ENCODE data around the gene INF2. TPM values are rescaled to one million over a fixed set of nuclear protein-coding genes. Genes with fewer than 3 reads are reported as not detected.
"Not testable (repeated sequence)": the region's sequence is repeated elsewhere in the genome, so short reads cannot be mapped to it uniquely, and the experiment has no call there.

The INF2 gene
- polyA plus RNA-seq, 2 donors: 26.6 to 41.9 TPM

GRCh38 chr14:104672119-104672518, 17.3 kb upstream of the INF2 start:
- WGBS, 2 donors: 81 to 83% methylated on average over 7 of the region's 8 CpGs

DNA sequence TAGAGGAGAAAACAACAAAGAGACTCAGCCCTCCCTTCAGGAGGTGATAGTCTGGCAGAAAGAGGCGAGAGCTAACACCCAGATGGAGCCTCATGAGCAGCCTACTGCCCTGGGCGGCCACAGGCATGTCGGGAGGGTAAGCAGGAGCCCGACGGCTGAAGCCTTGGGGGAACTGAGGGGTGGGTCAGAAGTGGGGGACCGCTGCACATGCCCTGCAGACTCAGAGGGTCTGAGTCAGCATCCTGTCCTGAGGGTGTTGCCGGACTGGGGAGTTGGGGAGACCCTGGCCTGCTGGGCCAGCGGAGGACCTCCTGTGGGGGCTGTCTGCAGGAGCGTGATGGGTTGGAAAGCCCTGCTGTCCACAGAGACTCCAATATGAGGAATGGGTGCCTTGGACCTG, 15.9 kb upstream of the INF2 start:
- H3K27me3 ChIP-seq (ENCODE audit: control insufficient read depth in 1 of 2, insufficient read depth in 2 of 2, low read length in 2 of 2): no peaks in the 10 kb centered on the region
- no peaks in the 10 kb centered on the region for H3K36me3 ChIP-seq (ENCODE audit: control insufficient read depth in 2 of 2, insufficient read depth in 2 of 2, low read length in 1 of 2)
- peaks cover 0 to 10% of the 10 kb centered on the region in 2 donors for H3K4me1 ChIP-seq (ENCODE audit: control insufficient read depth in 2 of 2, insufficient read depth in 2 of 2, low read length in 1 of 2)
- H3K4me3 ChIP-seq (ENCODE audit: low read depth in 1 of 2, low read length in 2 of 2): no peak overlapping the region
- H3K9me3 ChIP-seq (ENCODE audit: control insufficient read depth in 2 of 2, insufficient read depth in 1 of 2, low read depth in 1 of 2, low read length in 1 of 2): no peaks in the 10 kb centered on the region
- H3K27ac ChIP-seq (ENCODE audit: low read depth in 2 of 2, low read length in 1 of 2): no peak overlapping the region
- 85 to 90% methylated on average over 9 of the region's 9 CpGs for WGBS, 2 donors

More at GRCh38 chr14:104672119-104672518, 17.3 kb upstream of the INF2 start:
- not testable (repeated sequence) for H3K36me3 ChIP-seq (ENCODE audit: control insufficient read depth in 2 of 2, insufficient read depth in 2 of 2, low read length in 1 of 2); H3K27ac ChIP-seq (ENCODE audit: low read depth in 2 of 2, low read length in 1 of 2); H3K27me3 ChIP-seq (ENCODE audit: control insufficient read depth in 1 of 2, insufficient read depth in 2 of 2, low read length in 2 of 2); H3K4me3 ChIP-seq (ENCODE audit: low read depth in 1 of 2, low read length in 2 of 2); H3K4me1 ChIP-seq (ENCODE audit: control insufficient read depth in 2 of 2, insufficient read depth in 2 of 2, low read length in 1 of 2); H3K9me3 ChIP-seq (ENCODE audit: control insufficient read depth in 2 of 2, insufficient read depth in 1 of 2, low read depth in 1 of 2, low read length in 1 of 2)

- no peaks in the 10 kb centered on the region for H3K9me3 ChIP-seq (ENCODE audit: control insufficient read depth in 2 of 2, insufficient read depth in 1 of 2, low read depth in 1 of 2, low read length in 1 of 2)
- peaks cover 0 to 22% of the 10 kb centered on the region in 2 donors for H3K4me1 ChIP-seq (ENCODE audit: control insufficient read depth in 2 of 2, insufficient read depth in 2 of 2, low read length in 1 of 2)
- H3K36me3 ChIP-seq (ENCODE audit: control insufficient read depth in 2 of 2, insufficient read depth in 2 of 2, low read length in 1 of 2): no peaks in the 10 kb centered on the region
- no peaks in the 10 kb centered on the region for H3K27me3 ChIP-seq (ENCODE audit: control insufficient read depth in 1 of 2, insufficient read depth in 2 of 2, low read length in 2 of 2)
- no peak overlapping the region for H3K27ac ChIP-seq (ENCODE audit: low read depth in 2 of 2, low read length in 1 of 2)
- H3K4me3 ChIP-seq (ENCODE audit: low read depth in 1 of 2, low read length in 2 of 2): no peak overlapping the region
- WGBS, 2 donors: 92 to 94% methylated on average over 2 of the region's 2 CpGs
Observed at GRCh38 chr14:104675447-104675846, 14.0 kb upstream of the INF2 start.

GRCh38 chr14:104676130-104676693, 13.2 kb upstream of the INF2 start:
- no peaks in the 10 kb centered on the region for H3K27me3 ChIP-seq (ENCODE audit: control insufficient read depth in 1 of 2, insufficient read depth in 2 of 2, low read length in 2 of 2)
- no peak overlapping the region for H3K27ac ChIP-seq (ENCODE audit: low read depth in 2 of 2, low read length in 1 of 2)
- 90 to 94% methylated on average over 7 of the region's 7 CpGs for WGBS, 2 donors
- no peaks in the 10 kb centered on the region for H3K36me3 ChIP-seq (ENCODE audit: control insufficient read depth in 2 of 2, insufficient read depth in 2 of 2, low read length in 1 of 2)
- H3K4me1 ChIP-seq (ENCODE audit: control insufficient read depth in 2 of 2, insufficient read depth in 2 of 2, low read length in 1 of 2): peaks cover 6 to 30% of the 10 kb centered on the region in 2 donors
- H3K4me3 ChIP-seq (ENCODE audit: low read depth in 1 of 2, low read length in 2 of 2): no peak overlapping the region
- H3K9me3 ChIP-seq (ENCODE audit: control insufficient read depth in 2 of 2, insufficient read depth in 1 of 2, low read depth in 1 of 2, low read length in 1 of 2): no peaks in the 10 kb centered on the region

DNA sequence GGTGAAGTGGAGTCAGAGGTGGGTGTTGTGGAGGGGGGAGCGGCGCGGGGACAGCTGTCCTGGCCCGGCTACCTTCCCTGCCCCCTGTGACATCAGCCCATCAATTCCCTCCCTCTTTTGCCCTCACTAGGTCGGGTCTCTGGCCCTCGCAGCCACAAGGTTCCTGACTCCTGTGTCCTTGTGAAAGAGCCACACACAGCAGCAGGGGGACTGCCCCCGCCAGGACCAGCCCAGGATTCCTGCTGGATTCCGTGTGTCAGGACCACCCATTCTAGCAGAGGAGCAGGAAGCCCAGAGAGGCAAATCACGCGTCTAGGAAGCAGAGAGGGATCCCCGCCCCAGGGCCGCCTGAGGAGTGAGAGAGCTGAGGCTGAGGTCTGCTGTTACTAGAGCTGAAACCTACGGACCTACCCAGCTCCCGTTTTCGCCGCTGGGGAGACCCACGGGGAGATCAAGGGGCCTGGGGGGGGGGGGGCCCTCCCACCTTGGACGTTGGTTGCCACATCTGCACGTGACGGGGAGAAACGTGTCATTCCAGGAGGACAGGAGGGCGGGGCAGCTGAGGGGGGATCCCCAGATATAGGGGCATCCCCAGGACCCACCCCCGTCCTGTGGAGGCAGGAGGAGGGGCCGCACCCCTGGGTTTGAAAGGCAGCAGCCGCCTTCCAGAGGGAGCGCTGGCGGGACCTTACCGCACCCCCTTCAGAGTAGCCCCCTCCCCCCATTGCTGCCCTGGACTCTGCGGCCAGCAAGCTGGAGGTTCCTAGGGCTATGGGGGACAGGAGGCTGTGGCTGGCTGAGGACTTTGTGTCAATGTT, 12.5 kb upstream of the INF2 start:
- no peaks in the 10 kb centered on the region for H3K27me3 ChIP-seq (ENCODE audit: control insufficient read depth in 1 of 2, insufficient read depth in 2 of 2, low read length in 2 of 2)
- 31 to 34% methylated on average over 26 to 29 of the region's 29 CpGs for WGBS, 2 donors
- no peaks in the 10 kb centered on the region for H3K9me3 ChIP-seq (ENCODE audit: control insufficient read depth in 2 of 2, insufficient read depth in 1 of 2, low read depth in 1 of 2, low read length in 1 of 2)
- peak overlapping the region; percentile 69 to 81 for H3K27ac ChIP-seq (ENCODE audit: low read depth in 2 of 2, low read length in 1 of 2)
- peaks cover 7 to 35% of the 10 kb centered on the region in 2 donors for H3K4me1 ChIP-seq (ENCODE audit: control insufficient read depth in 2 of 2, insufficient read depth in 2 of 2, low read length in 1 of 2)
- H3K36me3 ChIP-seq (ENCODE audit: control insufficient read depth in 2 of 2, insufficient read depth in 2 of 2, low read length in 1 of 2): no peaks in the 10 kb centered on the region
- peak overlapping the region; percentile 46 to 47 for H3K4me3 ChIP-seq (ENCODE audit: low read depth in 1 of 2, low read length in 2 of 2)

GRCh38 chr14:104677512-104678332, 11.7 kb upstream of the INF2 start:
- Histone ChIP-seq H3K27ac (ENCODE audit: low read depth in 2 of 2, low read length in 1 of 2) (peak overlapping the region; percentile 69 to 81), H3K4me3 (ENCODE audit: low read depth in 1 of 2, low read length in 2 of 2) (peak overlapping the region; percentile 46 to 47), H3K36me3 (ENCODE audit: control insufficient read depth in 2 of 2, insufficient read depth in 2 of 2, low read length in 1 of 2) (no peaks in the 10 kb centered on the region), H3K27me3 (ENCODE audit: control insufficient read depth in 1 of 2, insufficient read depth in 2 of 2, low read length in 2 of 2) (no peaks in the 10 kb centered on the region), H3K4me1 (ENCODE audit: control insufficient read depth in 2 of 2, insufficient read depth in 2 of 2, low read length in 1 of 2) (peaks cover 9 to 40% of the 10 kb centered on the region in 2 donors), H3K9me3 (ENCODE audit: control insufficient read depth in 2 of 2, insufficient read depth in 1 of 2, low read depth in 1 of 2, low read length in 1 of 2) (no peaks in the 10 kb centered on the region)
- WGBS, 2 donors: 1% methylated on average over 40 to 43 of the region's 43 CpGs

- Histone ChIP-seq H3K27ac (ENCODE audit: low read depth in 2 of 2, low read length in 1 of 2) (peak overlapping the region; percentile 69 to 81), H3K4me1 (ENCODE audit: control insufficient read depth in 2 of 2, insufficient read depth in 2 of 2, low read length in 1 of 2) (peaks cover 9 to 40% of the 10 kb centered on the region in 2 donors)
- 22 to 41% methylated on average over 13 of the region's 13 CpGs for WGBS, 2 donors
Observed at GRCh38 chr14:104678346-104678745, 11.1 kb upstream of the INF2 start.

GRCh38 chr14:104678901-104679705, 10.3 kb upstream of the INF2 start:
- Histone ChIP-seq H3K9me3 (ENCODE audit: control insufficient read depth in 2 of 2, insufficient read depth in 1 of 2, low read depth in 1 of 2, low read length in 1 of 2) (no peaks in the 10 kb centered on the region), H3K4me3 (ENCODE audit: low read depth in 1 of 2, low read length in 2 of 2) (no peak overlapping the region), H3K36me3 (ENCODE audit: control insufficient read depth in 2 of 2, insufficient read depth in 2 of 2, low read length in 1 of 2) (no peaks in the 10 kb centered on the region), H3K27me3 (ENCODE audit: control insufficient read depth in 1 of 2, insufficient read depth in 2 of 2, low read length in 2 of 2) (no peaks in the 10 kb centered on the region), H3K27ac (ENCODE audit: low read depth in 2 of 2, low read length in 1 of 2) (no peak overlapping the region), H3K4me1 (ENCODE audit: control insufficient read depth in 2 of 2, insufficient read depth in 2 of 2, low read length in 1 of 2) (peaks cover 9 to 40% of the 10 kb centered on the region in 2 donors)
- 82 to 84% methylated on average over 17 to 18 of the region's 18 CpGs for WGBS, 2 donors

More at GRCh38 chr14:104678346-104678745, 11.1 kb upstream of the INF2 start:
- H3K4me3 ChIP-seq (ENCODE audit: low read depth in 1 of 2, low read length in 2 of 2): peak overlapping the region in 1 of 2 donors; percentile 46
- no peaks in the 10 kb centered on the region for H3K27me3 ChIP-seq (ENCODE audit: control insufficient read depth in 1 of 2, insufficient read depth in 2 of 2, low read length in 2 of 2)
- H3K36me3 ChIP-seq (ENCODE audit: control insufficient read depth in 2 of 2, insufficient read depth in 2 of 2, low read length in 1 of 2): no peaks in the 10 kb centered on the region
- no peaks in the 10 kb centered on the region for H3K9me3 ChIP-seq (ENCODE audit: control insufficient read depth in 2 of 2, insufficient read depth in 1 of 2, low read depth in 1 of 2, low read length in 1 of 2)

Data from esophagus (tissue), 2 donors.